Right lobe of liver (tissue), 6 donors: ENCODE results near the gene PRAME. TPM values are rescaled to one million over a fixed set of nuclear protein-coding genes. Genes with fewer than 3 reads are reported as not detected.
"Not testable (repeated sequence)": the region's sequence is repeated elsewhere in the genome, so short reads cannot be mapped to it uniquely, and the experiment has no call there.

Experiments
- ATAC-seq, 4 donors: fragments of 200-7000 bp; cut with Tn5 transposase; one replicate each; pipeline ENCODE4 v1.9.1; 2020; ENCODE audit warnings: mild to moderate bottlenecking in 4 of 4, moderate library complexity in 4 of 4
- DNase-seq, 3 donors: peaks; one replicate each; pipeline ENCODE4 v3.0.0-alpha.2; 2020
- H3K27ac ChIP-seq, 3 donors: fragments of 200-600 bp; one replicate each; pipeline ENCODE4 v1.8.0; 2022
- H3K27me3 ChIP-seq, 2 donors: fragments of 200-600 bp; one replicate each; pipeline ENCODE4 v1.8.0; 2022
- H3K36me3 ChIP-seq, 4 donors: fragments of 200-600 bp; sonication (generic) in 1 of 4; one replicate each; pipeline versions ENCODE4 v1.5.1 to v1.8.0; 2017 to 2022; ENCODE audit warnings: control low read depth in 1 of 4
- H3K4me1 ChIP-seq, 4 donors: fragments of 200-600 bp; sonication (generic) in 1 of 4; one replicate each; pipeline versions ENCODE4 v1.5.1 to v1.8.0; 2017 to 2022; ENCODE audit warnings: control low read depth in 1 of 4
- H3K4me3 ChIP-seq, 3 donors: fragments of 200-600 bp; one replicate each; pipeline ENCODE4 v1.8.0; 2022
- H3K9me3 ChIP-seq, 4 donors: fragments of 200-600 bp; sonication (generic) in 1 of 4; one replicate each; pipeline versions ENCODE4 v1.5.1 to v1.8.0; 2017 to 2022; ENCODE audit warnings: control low read depth in 1 of 4
- CTCF ChIP-seq, 4 donors: fragments of 200-600 bp in 3 of 4; fragments of 450-650 bp in 1 of 4; IDR thresholded peaks; one replicate each; pipeline versions ENCODE4 v1.5.1 to v1.8.0; 2016 to 2022; ENCODE audit warnings: antibody characterized with exemption in 4 of 4, mild to moderate bottlenecking in 2 of 4
- POLR2A ChIP-seq: fragments of 450-650 bp; IDR thresholded peaks from one replicate; pipeline ENCODE4 v1.6.1; 2017; ENCODE audit warnings: antibody characterized with exemption, mild to moderate bottlenecking
- WGBS: methylation state at CpG from one replicate; pipeline ENCODE4 v1.1.6; 2018; ENCODE audit warnings: low coverage, low lambda C conversion rate; ENCODE audit not compliant: insufficient coverage; ENCODE audit errors: missing lambda C conversion rate; 5-methylcytosine and 5-hydroxymethylcytosine counted together
- intact Hi-C, 2 donors: fragments of 100-400 bp; cut with DNase I; formaldehyde crosslinking; loops; one replicate each; pipeline versions ENCODE4 v1.11.2 to v1.14.1; 2022
- long read RNA-seq: library from polyadenylated mRNA; unstranded; transcript quantifications from one replicate; pipeline ENCODE4 v2.0.0, GENCODE V29; 2019
- total RNA-seq, 6 experiments: library from RNA; depleted of rRNA in 2 of 6; stranded (reverse); fragments of >200 nt in 2 of 6; fragmentation: NEBNext Ultra II Directional in 3 of 6; extraction: Animal tissue kit (Norgen Biotek cat#: 25700) in 3 of 6; gene quantifications; one replicate each; pipeline versions ENCODE4 v1.1.0 to v1.2.4, GENCODE V29; 2016 to 2023
- donor health status: DM: no; HTN: yes; CAD: no.
- donor health status: DM: no; HTN: no; CAD: no.
- donor health status: DM: no; HTN: no; CAD: no.
- donor health status: DM: no; HTN: yes; CAD: no.
- donor health status: DM: no; HTN: yes; CAD: no.

PRAME gene
- not detected for total RNA-seq
- long read RNA-seq: 0 reads

- Histone ChIP-seq H3K36me3 (no peaks in the 10 kb centered on the region), H3K9me3 (no peaks in the 10 kb centered on the region), H3K4me3 (no peak within 1 kb of the TSS), H3K27me3 (no peaks in the 10 kb centered on the region), H3K4me1 (no peaks in the 10 kb centered on the region), H3K27ac (no peak within 1 kb of the TSS)
- ATAC-seq: peak in 2 of 4 donors; percentile 15 to 45
- DNase-seq: peak in 2 of 3 donors; percentile 29 to 49
- intact Hi-C loops: no loop called here
- 38% methylated on average over 14 of the region's 32 CpGs for WGBS
- no peak for TF ChIP-seq POLR2A
- TF ChIP-seq CTCF (IDR thresholded peaks at IDR 0.05): peak; percentile 13 to 47 (median 31)
Observed at GRCh38 chr22:22558972-22559603, at the start of gene PRAME. TSS of gene PRAME (minus strand) at chr22:22559265. CDS start at chr22:22556832, 2,433 bp downstream.

- H3K9me3 ChIP-seq, ATAC-seq, DNase-seq, H3K27ac ChIP-seq, H3K4me1 ChIP-seq, H3K36me3 ChIP-seq, intact Hi-C loops, H3K4me3 ChIP-seq, H3K27me3 ChIP-seq: not testable (repeated sequence)
- no CpG with 5 or more reads among the region's 3 CpGs for WGBS
Observed at GRCh38 chr22:22608022-22608421, 49.0 kb upstream of the PRAME start.

- no peaks in the 10 kb centered on the region for H3K36me3 ChIP-seq
- H3K4me3 ChIP-seq: no peak overlapping the region
- no peaks in the 10 kb centered on the region for H3K27me3 ChIP-seq
- DNase-seq (no peak), ATAC-seq (no peak)
- H3K27ac ChIP-seq: no peak overlapping the region
- no peaks in the 10 kb centered on the region for H3K4me1 ChIP-seq
- H3K9me3 ChIP-seq: no peaks in the 10 kb centered on the region
- TF ChIP-seq POLR2A (no peak), CTCF (IDR thresholded peaks at IDR 0.05) (no peak)
- intact Hi-C loops: no loop called here
- WGBS: 100% methylated on average over 2 of the region's 3 CpGs
Observed at GRCh38 chr22:22605074-22605404, 46.0 kb upstream of the PRAME start.

- DNase-seq (no peak), ATAC-seq (peak in 1 of 4 donors; percentile 23)
- Histone ChIP-seq H3K9me3 (no peaks in the 10 kb centered on the region), H3K36me3 (no peaks in the 10 kb centered on the region), H3K27ac (no peak overlapping the region), H3K27me3 (no peaks in the 10 kb centered on the region), H3K4me1 (no peaks in the 10 kb centered on the region), H3K4me3 (no peak overlapping the region)
- TF ChIP-seq POLR2A (no peak), CTCF (IDR thresholded peaks at IDR 0.05) (no peak)
- intact Hi-C loops: no loop called here
- WGBS: 67% methylated on average over 1 of the region's 3 CpGs
Observed at GRCh38 chr22:22604326-22605073, 45.4 kb upstream of the PRAME start.

- ATAC-seq (no peak), DNase-seq (no peak)
- Histone ChIP-seq H3K9me3 (no peaks in the 10 kb centered on the region), H3K36me3 (no peaks in the 10 kb centered on the region), H3K27ac (no peak overlapping the region), H3K4me1 (no peaks in the 10 kb centered on the region), H3K4me3 (no peak overlapping the region), H3K27me3 (no peaks in the 10 kb centered on the region)
- WGBS: 58% methylated on average over 3 of the region's 3 CpGs
- intact Hi-C loops: no loop called here
- TF ChIP-seq POLR2A: no peak
- TF ChIP-seq CTCF (IDR thresholded peaks at IDR 0.05): no peak
Observed at GRCh38 chr22:22603470-22603947, 44.4 kb upstream of the PRAME start.
